H1 (cell line): Measurements from ENCODE around the gene TFPT. TPM values are rescaled to one million over a fixed set of nuclear protein-coding genes. Genes with fewer than 3 reads are reported as not detected.

Experiments used
- CTCF ChIA-PET: fragments of 300-600 bp; sonication (Branson Sonifier 250); formaldehyde crosslinking; loops from one replicate; lab custom pipeline; 2021; ENCODE audit not compliant: partially characterized antibody; lab: Charles Lee
- POLR2A ChIA-PET: fragments of 300-600 bp; sonication (Branson Sonifier 250); formaldehyde crosslinking; loops from one replicate; lab custom pipeline; 2021; ENCODE audit warnings: inconsistent platforms; ENCODE audit not compliant: partially characterized antibody; lab: Charles Lee
- DNase-seq, 2 experiments: peaks; one replicate each; pipeline versions ENCODE4 v3.0.0 to v3.0.0-alpha.2; 2010 to 2022; ENCODE audit warnings: low spot score in 2 of 2, low read depth in 1 of 2, mixed read lengths in 1 of 2
- FAIRE-seq: peaks from 2 replicates; lab custom pipeline; 2011; peaks lifted over from hg19 to GRCh38; lab: Jason Lieb, UNC
- H2AFZ ChIP-seq: 2 replicates; pipeline ENCODE4 v1.8.1; 2012; ENCODE audit warnings: low read length, inconsistent platforms
- H2AK5ac ChIP-seq: 2 replicates; pipeline ENCODE4 v1.6.1; 2013; ENCODE audit warnings: low read depth, low read length
- H2BK120ac ChIP-seq: replicated peaks from 2 replicates; pipeline ENCODE3; 2013; ENCODE audit warnings: low read depth, low read length, inconsistent platforms
- H2BK12ac ChIP-seq: 2 replicates; pipeline ENCODE4 v1.6.1; 2013; ENCODE audit warnings: low read depth, low read length
- H2BK15ac ChIP-seq: 2 replicates; pipeline ENCODE4 v1.6.1; 2013; ENCODE audit warnings: low read length
- H2BK20ac ChIP-seq: 2 replicates; pipeline ENCODE4 v1.6.1; 2013; ENCODE audit warnings: low read length
- H2BK5ac ChIP-seq: 2 replicates; pipeline ENCODE4 v1.6.1; 2013; ENCODE audit warnings: low read depth, low read length
- H3K14ac ChIP-seq: 2 replicates; pipeline ENCODE4 v1.6.1; 2013; ENCODE audit warnings: inconsistent platforms; ENCODE audit not compliant: insufficient read length
- H3K18ac ChIP-seq: 2 replicates; pipeline ENCODE4 v1.6.1; 2013; ENCODE audit warnings: low read length; ENCODE audit errors: extremely low read depth
- H3K23ac ChIP-seq: 2 replicates; pipeline ENCODE4 v1.6.1; 2013; ENCODE audit warnings: inconsistent platforms; ENCODE audit not compliant: insufficient read length
- H3K23me2 ChIP-seq: 2 replicates; pipeline ENCODE4 v1.6.1; 2013; ENCODE audit warnings: low read depth, low read length
- H3K27ac ChIP-seq: 2 replicates; pipeline ENCODE4 v1.6.1; 2011; ENCODE audit warnings: low read depth, low read length, inconsistent platforms
- H3K27me3 ChIP-seq, 4 experiments: replicated peaks in 1 of 4; 1 replicate in 1 of 4; 2 replicates in 3 of 4; pipeline versions ENCODE4 v1.6.1 to v1.8.1; 2011 to 2013; ENCODE audit warnings: low read length in 3 of 4, mild to moderate bottlenecking in 3 of 4, inconsistent platforms in 2 of 4, mixed read lengths in 2 of 4, moderate library complexity in 1 of 4; ENCODE audit not compliant: control insufficient read depth in 3 of 4, insufficient read depth in 3 of 4; ENCODE audit errors: extremely low read depth in 1 of 4
- H3K36me3 ChIP-seq, 4 experiments: 2 replicates each; pipeline versions ENCODE4 v1.6.1 to v1.8.1; 2011 to 2013; ENCODE audit warnings: mild to moderate bottlenecking in 4 of 4, low read length in 3 of 4, moderate library complexity in 2 of 4, control low read depth in 1 of 4, inconsistent platforms in 1 of 4; ENCODE audit not compliant: insufficient read depth in 4 of 4, control insufficient read depth in 2 of 4
- H3K4ac ChIP-seq: replicated peaks from 2 replicates; pipeline ENCODE3; 2013; ENCODE audit warnings: low read length, low read depth, mixed read lengths, inconsistent platforms; ENCODE audit not compliant: insufficient read length
- H3K4me1 ChIP-seq, 4 experiments: replicated peaks in 1 of 4; 1 replicate in 1 of 4; 2 replicates in 3 of 4; pipeline versions ENCODE4 v1.6.1 to v1.8.1; 2011 to 2013; ENCODE audit warnings: low read length in 3 of 4, inconsistent platforms in 2 of 4, mixed read lengths in 1 of 4; ENCODE audit not compliant: insufficient read depth in 4 of 4, control insufficient read depth in 3 of 4
- H3K4me2 ChIP-seq, 2 experiments: 2 replicates each; pipeline versions ENCODE4 v1.6.1 to v1.8.1; 2011 to 2013; ENCODE audit warnings: low read depth in 2 of 2, low read length in 2 of 2, control low read depth in 1 of 2, inconsistent platforms in 1 of 2, mild to moderate bottlenecking in 1 of 2; ENCODE audit not compliant: insufficient read depth in 1 of 2
- H3K4me3 ChIP-seq, 4 experiments: fragments of 200-600, 300-600 bp in 1 of 4; sonication (generic), shearing (Covaris generic), sonication (Bioruptor Twin) in 1 of 4; 2 replicates each; pipeline versions ENCODE4 v1.5.1 to v1.8.1; 2011 to 2016; ENCODE audit warnings: low read length in 4 of 4, low read depth in 3 of 4, control low read depth in 2 of 4, inconsistent platforms in 2 of 4, mild to moderate bottlenecking in 2 of 4, mixed read lengths in 1 of 4, moderate library complexity in 1 of 4; ENCODE audit not compliant: insufficient read depth in 2 of 4; ENCODE audit errors: extremely low read depth in 1 of 4
- H3K56ac ChIP-seq: replicated peaks from 2 replicates; pipeline ENCODE3; 2013; ENCODE audit warnings: low read depth, mild to moderate bottlenecking, mixed read lengths, low read length, inconsistent platforms; ENCODE audit not compliant: insufficient read length
- H3K79me1 ChIP-seq: 2 replicates; pipeline ENCODE4 v1.6.1; 2013; ENCODE audit warnings: low read depth, low read length, control low read depth
- H3K79me2 ChIP-seq, 2 experiments: 2 replicates each; pipeline versions ENCODE4 v1.6.1 to v1.8.1; 2012 to 2013; ENCODE audit warnings: low read length in 2 of 2, mild to moderate bottlenecking in 2 of 2, inconsistent platforms in 1 of 2; ENCODE audit not compliant: insufficient read depth in 2 of 2, control insufficient read depth in 1 of 2
- H3K9ac ChIP-seq, 4 experiments: replicated peaks in 1 of 4; 1 replicate in 1 of 4; 2 replicates in 3 of 4; pipeline versions ENCODE4 v1.6.1 to v1.8.1; 2011 to 2013; ENCODE audit warnings: low read depth in 3 of 4, low read length in 3 of 4, control low read depth in 2 of 4, mild to moderate bottlenecking in 2 of 4, moderate library complexity in 2 of 4, inconsistent platforms in 1 of 4; ENCODE audit errors: extremely low read depth in 1 of 4
- H3K9me3 ChIP-seq, 2 experiments: 2 replicates each; pipeline versions ENCODE4 v1.6.1 to v1.8.1; 2012 to 2013; ENCODE audit warnings: mild to moderate bottlenecking in 2 of 2, moderate library complexity in 2 of 2, control low read depth in 1 of 2, inconsistent platforms in 1 of 2, low read depth in 1 of 2, low read length in 1 of 2, mixed read lengths in 1 of 2; ENCODE audit not compliant: insufficient read depth in 2 of 2
- H4K20me1 ChIP-seq, 2 experiments: replicated peaks in 1 of 2; 2 replicates each; pipeline versions ENCODE3 to v1.8.1; 2011 to 2013; ENCODE audit warnings: inconsistent platforms in 2 of 2, low read length in 2 of 2, mild to moderate bottlenecking in 1 of 2; ENCODE audit not compliant: insufficient read depth in 2 of 2, control insufficient read depth in 1 of 2
- H4K5ac ChIP-seq: 2 replicates; pipeline ENCODE4 v1.6.1; 2013; ENCODE audit warnings: low read length, low read depth, mixed read lengths, inconsistent platforms; ENCODE audit not compliant: insufficient read length
- H4K8ac ChIP-seq: 2 replicates; pipeline ENCODE4 v1.8.0; 2013; ENCODE audit warnings: mild to moderate bottlenecking, moderate library complexity, low read length, inconsistent platforms; ENCODE audit not compliant: insufficient read depth; ENCODE audit errors: extremely low read depth
- H4K91ac ChIP-seq: replicated peaks from 2 replicates; pipeline ENCODE3; 2013; ENCODE audit warnings: low read length, mixed read lengths, inconsistent platforms; ENCODE audit not compliant: insufficient read length
- CTBP2 ChIP-seq: IDR thresholded peaks from 2 replicates; pipeline ENCODE4 v1.7.0; 2011; ENCODE audit warnings: borderline replicate concordance, mild to moderate bottlenecking, moderate library complexity, mixed read lengths, low read length; ENCODE audit not compliant: insufficient read depth, insufficient read length
- EGR1 ChIP-seq: IDR thresholded peaks from 2 replicates; pipeline ENCODE4 v1.6.1; 2011; ENCODE audit warnings: low read depth, low read length, borderline replicate concordance
- HDAC6 ChIP-seq: IDR thresholded peaks from one replicate; pipeline ENCODE4 v1.7.1; 2012; ENCODE audit warnings: low read depth, mild to moderate bottlenecking, inconsistent platforms, low read length, moderate library complexity
- MAFK ChIP-seq: IDR thresholded peaks from 2 replicates; pipeline ENCODE4 v1.6.1; 2012; ENCODE audit warnings: low read depth, mild to moderate bottlenecking, improper control_type of control experiment, low read length
- SP4 ChIP-seq: IDR thresholded peaks from 2 replicates; pipeline ENCODE4 v1.6.1; 2012; ENCODE audit warnings: low read length, inconsistent platforms
- TEAD4 ChIP-seq: IDR thresholded peaks from 2 replicates; pipeline ENCODE4 v1.6.1; 2012; ENCODE audit warnings: low read depth, low read length, inconsistent platforms, mixed read lengths
- WGBS, 2 experiments: shearing (Covaris generic) in 1 of 2; methylation state at CpG; one replicate each; pipeline versions ENCODE4 v1.1.6 to v1.1.7; 2013 to 2015; ENCODE audit warnings: low lambda C conversion rate in 2 of 2, mixed read lengths in 2 of 2, inconsistent platforms in 1 of 2, low coverage in 1 of 2, missing lambda C conversion rate in 1 of 2; ENCODE audit not compliant: insufficient replicate concordance in 2 of 2, insufficient coverage in 1 of 2, insufficient read length in 1 of 2; ENCODE audit errors: extremely low coverage in 1 of 2, missing lambda C conversion rate in 1 of 2; 5-methylcytosine and 5-hydroxymethylcytosine counted together
- polyA plus RNA-seq, 7 experiments: library from polyadenylated mRNA; depleted of rRNA in 3 of 7; stranded (reverse) in 5 of 7; unstranded in 2 of 7; fragments of >200 nt in 5 of 7; fragments of 200-250 nt in 2 of 7; gene quantifications; 1 replicate in 5 of 7; 2 replicates in 1 of 7; 4 replicates in 1 of 7; pipeline versions ENCODE4 v1.2.1 to v1.2.3, GENCODE V29; 2011 to 2013; ENCODE audit warnings: missing spikeins in 2 of 7, mixed read lengths in 2 of 7
- total RNA-seq: library from RNA; stranded (reverse); fragmentation: NEBNext Ultra II Directional; extraction: Animal tissue kit (Norgen Biotek cat#: 25700); gene quantifications from 2 replicates; pipeline ENCODE4 v1.2.1, GENCODE V29; 2021

Gene TFPT
- total and polyA plus RNA-seq, 2 of the 8 experiments (the other 6 are each of a cell fraction or from before 2014, with no cell fraction given) = 10.4 to 17.7 TPM

DNA sequence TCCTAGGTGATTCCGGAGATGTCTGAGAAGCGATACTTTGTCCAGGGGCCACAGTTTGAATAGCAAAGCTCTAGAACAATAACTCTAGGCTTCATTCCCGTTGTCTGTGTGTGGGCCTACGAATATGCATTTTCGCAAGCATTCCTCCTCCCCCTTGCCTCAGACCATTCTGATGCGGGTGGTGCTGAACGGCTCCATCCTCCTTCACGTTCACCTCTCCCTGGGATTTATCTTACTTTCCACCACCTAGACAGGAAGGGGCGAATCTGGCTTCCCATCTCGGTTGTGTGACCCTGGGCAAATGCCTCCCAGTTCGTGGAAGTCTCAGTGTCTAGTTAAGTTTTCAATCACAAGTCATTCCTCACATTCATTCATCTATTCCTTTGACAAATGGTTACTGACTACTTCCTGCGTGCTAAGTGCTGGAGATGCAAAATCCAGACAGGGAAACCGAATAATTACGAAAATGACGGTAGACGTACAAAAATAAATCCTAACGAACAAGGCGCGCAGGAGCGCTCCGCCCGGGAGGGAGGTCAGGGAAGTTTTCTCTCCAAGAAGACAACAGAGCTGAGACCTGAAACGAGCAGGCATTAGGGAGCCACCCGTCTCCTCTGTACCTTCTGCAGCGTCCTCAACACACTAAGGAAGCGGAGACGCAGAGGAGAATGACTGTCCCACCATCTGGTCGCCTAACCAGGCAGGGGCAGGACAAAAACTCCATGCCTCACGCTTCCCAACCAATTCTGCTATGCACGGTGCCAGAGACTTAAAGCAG is 20.8 kb upstream of the TFPT start:
- WGBS, 2 experiments = 4% methylated on average over 30 of the region's 30 CpGs; no CpG with 5 or more reads in 1 of the 2 experiments
- Histone ChIP-seq H3K79me2 (peaks cover 24 to 34% of the 10 kb centered on the region in 2 experiments), H3K4me1 (peaks cover 0 to 26% (median 7%) of the 10 kb centered on the region in 4 experiments; a peak in 5 of 7 replicates), H2BK20ac (no peak overlapping the region), H2BK5ac (peak overlapping the region; percentile 61; the same call in 1 of the 2 replicates), H3K27me3 (no peaks in the 10 kb centered on the region), H2BK12ac (no peak overlapping the region), H2BK120ac (no peak overlapping the region), H3K79me1 (peaks cover 16% of the 10 kb centered on the region), H4K20me1 (peaks cover 18 to 25% of the 10 kb centered on the region in 2 experiments), H3K4me3 (peak overlapping the region; percentile 66 to 84 (median 72)), H3K36me3 (peaks cover 2 to 13% (median 7%) of the 10 kb centered on the region in 4 experiments; a peak in 5 of 8 replicates), H2AK5ac (no peak overlapping the region), H3K9ac (peak overlapping the region in 2 of 4 experiments; percentile 44 to 68; a peak in 5 of 7 replicates), H3K27ac (0 out of 2 replicates have a peak overlapping the region, but pooled peaks have one; percentile 29), H3K23ac (no peak overlapping the region), H3K14ac (no peak overlapping the region), H2BK15ac (no peak overlapping the region), H3K4ac (no peak overlapping the region), H4K8ac (no peak overlapping the region), H3K4me2 (peak overlapping the region; percentile 85 to 99), H2AFZ (peak overlapping the region; percentile 53), H3K9me3 (peaks cover 3 to 10% of the 10 kb centered on the region in 2 experiments; a peak in 3 of 4 replicates), H4K91ac (no peak overlapping the region), H4K5ac (no peak overlapping the region), H3K18ac (no peak overlapping the region), H3K56ac (no peak overlapping the region), H3K23me2 (peaks cover 17% of the 10 kb centered on the region)
- DNase-seq = no peak
- no peak for FAIRE-seq
- ChIA-PET POLR2A (interaction anchor here (0.5 to 15.7 kb wide), 17 partner anchors 13 to 994 kb away, joined by 3 to 348 read pairs (median 5); partner anchors contain the start of genes LENG1, MBOAT7, PRPF31 and RPS9), CTCF (interaction anchor here (0.9 to 1.9 kb wide), 4 partner anchors 19 to 316 kb away, joined by 3 to 8 read pairs (median 3); no protein-coding TSS in a partner anchor)
- TF ChIP-seq MAFK (no peak), CTBP2 (no peak), EGR1 (no peak), TEAD4 (no peak), HDAC6 (no peak), SP4 (no peak)
